LoVo (cell line): Measurements from ENCODE around the gene DVL2.

Source experiments
- DNase-seq: peaks from one replicate; pipeline ENCODE4 v3.0.0-alpha.2; 2016; ENCODE audit warnings: low spot score

Gene DVL2

GRCh38 chr17:7237761-7238419, 3.6 kb upstream of the DVL2 start:
- DNase-seq = peak; percentile 71

DNA sequence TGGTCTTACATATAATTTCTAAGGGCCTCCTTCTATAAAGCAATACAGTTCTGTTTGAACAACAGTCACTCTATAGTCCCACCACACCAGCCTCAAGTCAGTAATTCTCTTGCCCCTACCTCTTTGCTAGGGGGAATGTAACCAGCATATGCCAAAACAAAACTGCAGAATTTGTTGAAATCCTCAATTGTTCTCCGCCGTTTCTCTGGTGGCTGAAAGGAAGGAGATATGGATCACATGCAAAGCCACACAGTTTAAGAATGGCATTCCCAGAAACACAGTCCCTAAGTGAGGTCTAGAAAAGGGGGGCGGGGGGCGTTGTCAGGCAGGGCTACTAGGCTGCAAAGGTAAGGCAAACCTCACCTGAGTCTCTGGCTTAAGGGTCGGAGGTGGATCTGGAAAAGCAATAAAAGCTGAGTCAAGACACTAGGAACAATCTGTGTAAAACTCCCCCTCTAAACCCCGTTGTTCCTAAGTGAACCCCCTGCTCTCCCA, 3.0 kb upstream of the DVL2 start:
- DNase-seq = no peak

- DNase-seq = no peak
Measured at GRCh38 chr17:7236808-7237207, 2.5 kb upstream of the DVL2 start.

GRCh38 chr17:7235693-7236665, 1.7 kb upstream of the DVL2 start:
- no peak for DNase-seq

- DNase-seq = no peak
Measured at GRCh38 chr17:7233701-7234082, 625 bp downstream of the DVL2 start.

GRCh38 chr17:7232114-7232513, 2.2 kb downstream of the DVL2 start:
- DNase-seq = no peak

GRCh38 chr17:7229504-7229903, 4.8 kb downstream of the DVL2 start:
- DNase-seq = no peak

DNA sequence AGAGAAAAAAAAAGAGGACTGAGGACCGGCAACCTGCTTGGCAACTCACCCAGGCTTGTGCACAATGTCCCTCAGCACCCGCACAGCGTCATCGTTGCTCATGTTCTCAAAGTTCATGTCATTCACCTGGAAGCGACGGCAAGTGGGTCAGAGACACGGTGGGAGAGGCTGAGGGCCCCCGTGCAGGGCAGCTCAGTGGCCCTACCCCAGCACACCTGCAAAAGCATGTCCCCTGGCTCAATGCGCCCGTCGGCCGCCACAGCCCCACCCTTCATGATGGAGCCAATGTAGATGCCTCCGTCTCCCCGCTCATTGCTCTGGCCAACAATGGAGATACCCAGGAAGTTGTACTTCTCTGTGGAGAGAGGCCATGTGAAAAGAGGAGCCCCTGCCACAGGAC, 5.4 kb downstream of the DVL2 start:
- no peak for DNase-seq

GRCh38 chr17:7226721-7227710, 7.3 kb downstream of the DVL2 start:
- no peak for DNase-seq

GRCh38 chr17:7225711-7226331, 8.5 kb downstream of the DVL2 start:
- DNase-seq = no peak

GRCh38 chr17:7224661-7225111, 9.6 kb downstream of the DVL2 start:
- no peak for DNase-seq

DNA sequence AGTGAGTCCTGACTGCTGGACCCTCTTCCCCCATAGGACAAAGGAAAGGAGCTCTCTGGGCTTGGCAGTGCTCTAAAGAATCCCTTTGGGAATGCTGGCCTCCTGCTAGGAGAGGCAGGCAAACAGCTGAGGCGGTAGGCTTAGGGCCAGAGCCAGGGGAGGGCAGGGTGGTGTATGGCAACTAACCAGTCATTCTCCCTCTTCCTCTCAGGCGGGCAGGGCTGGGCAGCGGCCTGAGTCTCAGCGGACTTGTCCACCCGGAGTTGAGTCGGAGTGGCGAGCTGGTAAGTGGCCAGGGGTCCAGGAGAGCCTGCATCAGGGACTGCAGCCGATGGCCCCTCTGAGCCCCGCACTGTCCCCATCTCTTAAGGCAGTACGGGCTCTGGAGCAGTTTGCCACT, 10.2 kb downstream of the DVL2 start:
- no peak for DNase-seq

- DNase-seq = no peak
Measured at GRCh38 chr17:7223375-7223774, 10.9 kb downstream of the DVL2 start.

DNA sequence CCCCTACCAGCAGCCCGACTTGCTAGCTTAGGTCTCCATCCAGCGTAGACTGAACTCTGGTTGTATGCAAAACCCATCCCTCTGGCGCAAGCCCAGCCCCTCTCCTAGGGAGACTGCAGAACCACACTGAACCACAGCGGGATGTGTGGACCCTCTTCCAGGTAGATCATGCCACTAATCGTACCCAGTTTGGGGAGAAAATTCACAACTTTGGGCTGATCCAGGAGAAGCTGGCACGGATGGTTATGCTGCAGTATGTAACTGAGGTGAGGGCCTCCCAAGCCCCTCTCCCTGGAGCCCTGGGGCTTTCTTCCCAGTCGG, 11.4 kb downstream of the DVL2 start:
- no peak for DNase-seq

DNA sequence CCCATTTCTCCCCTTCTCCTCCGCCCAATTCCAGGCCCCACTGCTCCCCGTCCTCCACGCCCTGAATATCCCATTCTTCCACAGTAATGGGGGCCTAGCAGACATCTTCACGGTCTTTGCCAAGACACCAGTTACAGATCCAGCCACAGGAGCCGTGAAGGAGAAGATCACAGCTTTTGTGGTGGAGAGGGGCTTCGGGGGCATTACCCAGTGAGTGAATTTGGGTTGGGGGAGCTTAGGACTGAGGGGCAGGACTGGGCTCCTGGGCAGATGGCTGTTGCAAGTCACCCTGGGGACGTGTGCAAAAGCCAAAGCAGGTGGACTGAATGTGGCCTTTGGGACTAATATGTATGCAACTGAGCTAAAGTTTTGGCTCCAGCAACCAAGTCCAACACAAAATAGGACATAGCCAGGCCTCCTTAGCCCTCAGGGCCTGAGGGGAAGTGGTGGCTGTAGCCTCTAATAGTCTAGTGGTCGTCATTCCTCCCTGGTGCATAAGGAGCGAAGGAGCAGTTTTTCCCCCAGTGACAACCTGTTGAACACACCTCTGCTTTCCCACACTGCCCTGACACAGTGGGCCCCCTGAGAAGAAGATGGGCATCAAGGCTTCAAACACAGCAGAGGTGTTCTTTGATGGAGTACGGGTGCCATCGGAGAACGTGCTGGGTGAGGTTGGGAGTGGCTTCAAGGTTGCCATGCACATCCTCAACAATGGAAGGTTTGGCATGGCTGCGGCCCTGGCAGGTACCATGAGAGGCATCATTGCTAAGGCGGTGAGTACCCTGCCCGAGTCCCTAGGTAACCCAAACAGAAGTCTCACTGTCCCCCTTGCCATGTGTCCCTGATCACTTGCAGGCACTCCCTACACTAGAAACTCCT, 12.0 kb downstream of the DVL2 start:
- DNase-seq = no peak

- no peak for DNase-seq
Measured at GRCh38 chr17:7221278-7222092, 12.8 kb downstream of the DVL2 start.

GRCh38 chr17:7220593-7221277, 13.6 kb downstream of the DVL2 start:
- peak; percentile 26 for DNase-seq

DNA sequence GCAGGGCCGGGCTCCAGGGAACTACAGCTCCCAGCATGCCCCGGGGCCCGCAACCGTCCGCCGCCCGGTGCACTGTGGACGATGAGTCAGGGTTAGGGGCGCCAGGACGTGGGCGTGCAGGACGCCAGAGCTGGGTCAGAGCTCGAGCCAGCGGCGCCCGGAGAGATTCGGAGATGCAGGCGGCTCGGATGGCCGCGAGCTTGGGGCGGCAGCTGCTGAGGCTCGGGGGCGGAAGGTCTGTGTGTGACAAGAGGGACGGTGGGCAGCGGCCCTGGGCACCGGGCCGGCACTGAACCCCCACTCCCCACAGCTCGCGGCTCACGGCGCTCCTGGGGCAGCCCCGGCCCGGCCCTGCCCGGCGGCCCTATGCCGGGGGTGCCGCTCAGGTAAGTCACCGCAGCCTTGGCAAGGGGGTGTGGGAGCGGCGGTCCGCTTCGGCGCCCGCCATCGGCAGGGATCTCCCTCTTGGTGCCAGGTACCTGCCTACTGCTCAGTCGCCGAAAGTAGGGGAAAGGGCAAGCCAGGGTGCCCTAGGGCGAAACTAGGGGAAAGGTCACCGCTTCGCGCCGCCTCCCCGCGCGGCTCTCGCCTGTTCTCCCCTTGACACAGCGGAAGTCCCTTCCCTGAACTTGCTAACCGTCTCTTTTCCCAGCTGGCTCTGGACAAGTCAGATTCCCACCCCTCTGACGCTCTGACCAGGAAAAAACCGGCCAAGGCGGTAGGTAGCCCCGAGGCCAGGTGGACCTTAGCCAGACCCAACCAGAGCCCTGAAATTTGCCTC, 14.3 kb downstream of the DVL2 start, which contains the start of the genes ACADVL and DLG4:
TSS of gene ACADVL (plus strand) at position 127 of the 781 bp plus-strand sequence. CDS start at position 174, 47 bp downstream.
TSS of gene DLG4 (minus strand) at position 25 of the 781 bp plus-strand sequence.
- peak; percentile 88 for DNase-seq
